HepG2 (cell line): Measurements from ENCODE around the gene FAM53C. TPM values are rescaled to one million over a fixed set of nuclear protein-coding genes. Genes with fewer than 3 reads are reported as not detected.

Source experiments
- AGO1 ChIP-seq: fragments of 200-400 bp; formaldehyde crosslinking; IDR thresholded peaks from 2 replicates; pipeline ENCODE4 v1.6.1; 2017; ENCODE audit warnings: mild to moderate bottlenecking, low read depth, low read length, moderate library complexity; ENCODE audit not compliant: poor library complexity, severe bottlenecking
- ASH2L ChIP-seq: fragments of 300-600, 200-600 bp; sonication (generic); IDR thresholded peaks from 2 replicates; pipeline ENCODE4 v1.7.0; 2017; ENCODE audit warnings: low read depth, mild to moderate bottlenecking, moderate library complexity, mixed read lengths, low read length; ENCODE audit not compliant: insufficient read length
- BRCA1 ChIP-seq: sonication (generic); formaldehyde crosslinking; IDR thresholded peaks from 2 replicates; pipeline ENCODE4 v1.4.0; 2020; ENCODE audit warnings: missing genetic modification reagents
- CEBPB ChIP-seq: IDR thresholded peaks from 2 replicates; pipeline ENCODE4 v1.6.1; 2011; ENCODE audit warnings: low read depth, low read length, improper control_type of control experiment, borderline replicate concordance
- FIP1L1 ChIP-seq: fragments of 200-400 bp; formaldehyde crosslinking; IDR thresholded peaks from 2 replicates; pipeline ENCODE4 v1.6.1; 2018; ENCODE audit warnings: low read depth, mild to moderate bottlenecking, low read length, moderate library complexity, borderline replicate concordance; ENCODE audit not compliant: insufficient read depth
- GMEB2 ChIP-seq: IDR thresholded peaks from 2 replicates; pipeline ENCODE4 v1.6.1; 2016; ENCODE audit warnings: missing biosample characterization, missing genetic modification reagents, low read depth
- HOXA9 ChIP-seq: sonication (generic); formaldehyde crosslinking; IDR thresholded peaks from 2 replicates; pipeline ENCODE4 v1.8.1; 2022; ENCODE audit warnings: missing genetic modification reagents, mild to moderate bottlenecking, moderate library complexity, borderline replicate concordance
- KDM2A ChIP-seq: sonication (generic); formaldehyde crosslinking; IDR thresholded peaks from 2 replicates; pipeline ENCODE4 v1.4.0; 2020; ENCODE audit warnings: low read depth, missing genetic modification reagents, borderline replicate concordance
- MED13 ChIP-seq: sonication (generic); formaldehyde crosslinking; IDR thresholded peaks from 2 replicates; pipeline ENCODE4 v1.5.0; 2020; ENCODE audit warnings: missing genetic modification reagents
- NCOA2 ChIP-seq: sonication (generic); formaldehyde crosslinking; IDR thresholded peaks from 2 replicates; pipeline ENCODE4 v1.8.0; 2022; ENCODE audit warnings: inconsistent platforms
- PAWR ChIP-seq: sonication (generic); formaldehyde crosslinking; IDR thresholded peaks from 2 replicates; pipeline ENCODE4 v1.4.0; 2020; ENCODE audit warnings: missing genetic modification reagents, mild to moderate bottlenecking, borderline replicate concordance
- RXRA ChIP-seq: sonication (generic); formaldehyde crosslinking; IDR thresholded peaks from 2 replicates; pipeline ENCODE4 v1.5.1; 2020; ENCODE audit warnings: missing genetic modification reagents
- SRSF9 ChIP-seq: fragments of 200-400 bp; formaldehyde crosslinking; IDR thresholded peaks from 2 replicates; pipeline ENCODE4 v1.6.1; 2018; ENCODE audit warnings: borderline replicate concordance, mild to moderate bottlenecking, low read depth, low read length; ENCODE audit not compliant: insufficient read depth, poor library complexity, severe bottlenecking
- SUZ12 ChIP-seq: fragments of 150-350 bp; IDR thresholded peaks from 2 replicates; pipeline ENCODE4 v1.6.1; 2014; ENCODE audit warnings: low read depth, low read length
- ZNF44 ChIP-seq: sonication (generic); formaldehyde crosslinking; IDR thresholded peaks from 2 replicates; pipeline ENCODE4 v1.5.1; 2020; ENCODE audit warnings: mild to moderate bottlenecking, missing genetic modification reagents
- ZNF572 ChIP-seq: sonication (generic); formaldehyde crosslinking; IDR thresholded peaks from 2 replicates; pipeline ENCODE4 v1.5.1; 2020; ENCODE audit warnings: mild to moderate bottlenecking, missing genetic modification reagents
- ZNF772 ChIP-seq: sonication (generic); formaldehyde crosslinking; IDR thresholded peaks from 2 replicates; pipeline ENCODE4 v1.5.0; 2020; ENCODE audit warnings: mild to moderate bottlenecking, missing genetic modification reagents
- polyA plus RNA-seq, 8 experiments: library from polyadenylated mRNA; depleted of rRNA in 3 of 8; stranded (reverse) in 7 of 8; unstranded in 1 of 8; fragments of >200 nt; fragmentation: Illumina TruSeq in 4 of 8; extraction: Trizol in 4 of 8; gene quantifications; 2 replicates each; pipeline versions ENCODE4 v1.2.1 to v1.2.3, GENCODE V29; 2011 to 2016; ENCODE audit warnings: low read depth in 4 of 8, missing spikeins in 1 of 8, mixed read lengths in 1 of 8; ENCODE audit not compliant: insufficient read depth in 1 of 8
- total RNA-seq, 5 experiments: library from RNA; depleted of rRNA; stranded (reverse); fragments of >200 nt; fragmentation: Illumina TruSeq; extraction: Trizol; gene quantifications; 2 replicates each; pipeline ENCODE4 v1.2.3, GENCODE V29; 2016; ENCODE audit warnings: low read depth in 1 of 5
- TF ChIP-seq, protein P1 (sequence below): fragments of 450-650 bp; IDR thresholded peaks from 2 replicates; pipeline ENCODE4 v1.6.1; 2017
- TF ChIP-seq, protein P2 (sequence below): sonication (generic); formaldehyde crosslinking; IDR thresholded peaks from 2 replicates; pipeline ENCODE4 v1.5.0; 2020; ENCODE audit warnings: mild to moderate bottlenecking, missing genetic modification reagents

The FAM53C gene
- total and polyA plus RNA-seq, 2 of the 13 experiments (the other 11 are each of a cell fraction or from before 2014, with no cell fraction given), result 26.9 to 30.1 TPM

- TF ChIP-seq GMEB2 (CRISPR knock-in tag) (0 out of 2 replicates have a peak, but pooled peaks have one; percentile 17), KDM2A (0 out of 2 replicates have a peak, but pooled peaks have one; percentile 28), ASH2L (no peak), AGO1 (peak; percentile 28), RXRA (CRISPR knock-in tag) (peak; percentile 19; the same call in 1 of the 2 replicates), NCOA2 (no peak), BRCA1 (CRISPR knock-in tag) (peak; percentile 91), ZNF44 (CRISPR knock-in tag) (no peak), ZNF772 (CRISPR knock-in tag) (peak; percentile 59; the same call in 1 of the 2 replicates), SRSF9 (no peak), PAWR (no peak), SUZ12 (no peak), ZNF572 (CRISPR knock-in tag) (peak; percentile 93), HOXA9 (CRISPR knock-in tag) (0 out of 2 replicates have a peak, but pooled peaks have one; percentile 75), CEBPB (no peak), FIP1L1 (no peak), MED13 (CRISPR knock-in tag) (0 out of 2 replicates have a peak, but pooled peaks have one; percentile 46)
- TF ChIP-seq, protein P1, sequence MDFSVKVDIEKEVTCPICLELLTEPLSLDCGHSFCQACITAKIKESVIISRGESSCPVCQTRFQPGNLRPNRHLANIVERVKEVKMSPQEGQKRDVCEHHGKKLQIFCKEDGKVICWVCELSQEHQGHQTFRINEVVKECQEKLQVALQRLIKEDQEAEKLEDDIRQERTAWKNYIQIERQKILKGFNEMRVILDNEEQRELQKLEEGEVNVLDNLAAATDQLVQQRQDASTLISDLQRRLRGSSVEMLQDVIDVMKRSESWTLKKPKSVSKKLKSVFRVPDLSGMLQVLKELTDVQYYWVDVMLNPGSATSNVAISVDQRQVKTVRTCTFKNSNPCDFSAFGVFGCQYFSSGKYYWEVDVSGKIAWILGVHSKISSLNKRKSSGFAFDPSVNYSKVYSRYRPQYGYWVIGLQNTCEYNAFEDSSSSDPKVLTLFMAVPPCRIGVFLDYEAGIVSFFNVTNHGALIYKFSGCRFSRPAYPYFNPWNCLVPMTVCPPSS, result no peak
- TF ChIP-seq, protein P2, sequence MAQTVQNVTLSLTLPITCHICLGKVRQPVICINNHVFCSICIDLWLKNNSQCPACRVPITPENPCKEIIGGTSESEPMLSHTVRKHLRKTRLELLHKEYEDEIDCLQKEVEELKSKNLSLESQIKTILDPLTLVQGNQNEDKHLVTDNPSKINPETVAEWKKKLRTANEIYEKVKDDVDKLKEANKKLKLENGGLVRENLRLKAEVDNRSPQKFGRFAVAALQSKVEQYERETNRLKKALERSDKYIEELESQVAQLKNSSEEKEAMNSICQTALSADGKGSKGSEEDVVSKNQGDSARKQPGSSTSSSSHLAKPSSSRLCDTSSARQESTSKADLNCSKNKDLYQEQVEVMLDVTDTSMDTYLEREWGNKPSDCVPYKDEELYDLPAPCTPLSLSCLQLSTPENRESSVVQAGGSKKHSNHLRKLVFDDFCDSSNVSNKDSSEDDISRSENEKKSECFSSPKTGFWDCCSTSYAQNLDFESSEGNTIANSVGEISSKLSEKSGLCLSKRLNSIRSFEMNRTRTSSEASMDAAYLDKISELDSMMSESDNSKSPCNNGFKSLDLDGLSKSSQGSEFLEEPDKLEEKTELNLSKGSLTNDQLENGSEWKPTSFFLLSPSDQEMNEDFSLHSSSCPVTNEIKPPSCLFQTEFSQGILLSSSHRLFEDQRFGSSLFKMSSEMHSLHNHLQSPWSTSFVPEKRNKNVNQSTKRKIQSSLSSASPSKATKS, result no peak
These were observed 6.4 kb upstream of the FAM53C start, which contains the start of gene CDC25C (continued) for GRCh38 chr5:138331449-138332368.
